ENCODE results near the gene GPR137.
"Not testable (repeated sequence)": the region's sequence is repeated elsewhere in the genome, so short reads cannot be mapped to it uniquely, and the experiment has no call there.

The GPR137 gene

DNA sequence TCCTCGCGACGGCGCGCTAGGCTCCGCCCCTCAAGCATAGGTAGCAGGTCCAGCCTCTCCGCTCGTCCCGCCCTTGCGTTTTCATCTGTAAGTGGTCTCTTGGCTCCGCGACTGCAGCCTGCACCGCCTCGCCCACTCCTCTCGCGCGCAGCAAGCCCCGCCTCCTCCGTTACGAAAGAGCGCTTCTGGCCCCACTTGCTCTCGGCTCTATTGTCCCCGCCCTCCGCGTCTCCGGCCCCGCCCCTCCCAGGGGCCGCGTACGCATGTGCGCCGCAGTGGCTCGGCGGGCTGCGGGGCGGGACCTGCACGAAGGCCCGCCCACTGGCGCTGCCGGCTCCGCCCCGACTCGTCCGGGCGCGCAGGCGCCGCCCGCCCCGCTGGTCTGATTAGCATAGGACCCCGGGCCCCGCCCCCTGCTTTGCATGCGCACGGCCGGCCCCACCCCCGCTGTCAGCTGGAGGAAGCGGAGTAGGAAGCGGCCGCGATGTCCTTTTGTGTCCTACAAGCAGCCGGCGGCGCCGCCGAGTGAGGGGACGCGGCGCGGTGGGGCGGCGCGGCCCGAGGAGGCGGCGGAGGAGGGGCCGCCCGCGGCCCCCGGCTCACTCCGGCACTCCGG lies 19.5 kb downstream of the GPR137 start, which contains the start of gene ESRRA:
Gene ESRRA (plus strand): TSS at position 450 of the 616 bp plus-strand sequence. CDS start 1,656 bp downstream, outside the sequence.
- DNase-seq: peak; percentile 91

GRCh38 chr11:64305691-64306562 lies 20.3 kb downstream of the GPR137 start:
- DNase-seq: no peak

DNA sequence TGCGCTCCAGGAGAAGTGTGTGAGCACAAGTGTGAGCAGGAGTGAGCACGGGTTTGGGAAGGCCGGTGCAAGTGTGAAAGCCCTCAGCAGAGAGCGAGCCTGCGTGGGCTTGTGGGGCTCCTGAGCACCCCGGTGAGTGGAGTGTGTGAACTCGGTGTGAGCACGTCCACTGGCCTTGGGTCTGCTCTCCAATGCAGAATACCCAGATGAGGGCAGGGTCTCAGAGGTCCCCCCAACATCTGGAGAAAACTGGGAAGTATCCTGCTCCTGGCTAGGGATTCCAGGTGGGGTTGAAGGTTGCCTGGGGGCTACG lies 20.9 kb downstream of the GPR137 start:
- no peak for DNase-seq

- no peak for DNase-seq
These were observed 21.4 kb downstream of the GPR137 start for GRCh38 chr11:64306876-64307622.

DNA sequence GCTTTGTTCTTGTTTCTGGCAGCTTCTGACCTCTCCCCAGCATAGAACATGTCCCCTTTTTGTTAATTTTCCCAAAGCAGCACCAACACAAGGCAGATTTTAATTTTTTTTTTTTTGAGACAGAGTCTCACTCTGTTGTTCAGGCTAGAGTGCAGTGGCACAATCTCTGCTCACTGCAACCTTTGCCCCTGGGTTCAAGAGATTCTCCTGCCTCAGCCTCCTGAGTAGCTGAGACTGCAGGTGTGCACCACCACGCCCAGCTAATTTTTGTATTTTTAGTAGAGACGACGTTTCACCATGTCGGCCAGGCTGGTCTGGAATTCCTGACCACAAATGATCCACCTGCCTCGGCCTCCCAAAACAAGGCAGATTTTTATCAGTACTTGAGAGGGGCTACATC lies 22.1 kb downstream of the GPR137 start:
- not testable (repeated sequence) for DNase-seq

- no peak for DNase-seq
These were observed 27.3 kb downstream of the GPR137 start for GRCh38 chr11:64312947-64313346.

DNA sequence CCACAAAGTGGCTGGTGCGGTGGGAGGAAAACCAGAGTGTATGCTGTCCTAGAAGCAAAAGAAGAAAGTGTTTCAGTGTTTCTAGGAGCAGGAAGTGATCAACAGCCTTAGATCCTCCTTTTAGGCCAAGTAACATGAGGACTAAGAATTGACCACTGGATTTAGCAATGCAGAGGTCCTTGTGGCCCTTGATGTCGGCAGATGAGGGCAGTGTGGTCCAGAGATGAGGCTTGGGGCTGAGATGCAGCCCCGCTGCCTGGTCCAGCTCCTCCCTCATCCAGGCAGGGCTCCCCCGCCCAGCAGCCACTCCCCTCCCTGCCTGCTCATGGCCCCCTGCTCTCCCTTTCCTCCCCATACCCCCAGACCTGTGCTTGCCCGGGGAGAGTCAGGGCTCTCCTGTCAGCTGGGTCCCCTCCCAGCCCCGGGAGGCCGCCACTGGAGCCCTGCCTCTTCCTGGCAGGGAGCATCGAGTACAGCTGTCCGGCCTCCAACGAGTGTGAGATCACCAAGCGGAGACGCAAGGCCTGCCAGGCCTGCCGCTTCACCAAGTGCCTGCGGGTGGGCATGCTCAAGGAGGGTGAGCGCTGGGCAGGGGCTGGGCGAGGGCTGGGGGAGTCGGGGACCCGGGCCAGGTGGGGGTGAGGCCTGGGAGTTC lies 28.0 kb downstream of the GPR137 start:
- no peak for DNase-seq

DNA sequence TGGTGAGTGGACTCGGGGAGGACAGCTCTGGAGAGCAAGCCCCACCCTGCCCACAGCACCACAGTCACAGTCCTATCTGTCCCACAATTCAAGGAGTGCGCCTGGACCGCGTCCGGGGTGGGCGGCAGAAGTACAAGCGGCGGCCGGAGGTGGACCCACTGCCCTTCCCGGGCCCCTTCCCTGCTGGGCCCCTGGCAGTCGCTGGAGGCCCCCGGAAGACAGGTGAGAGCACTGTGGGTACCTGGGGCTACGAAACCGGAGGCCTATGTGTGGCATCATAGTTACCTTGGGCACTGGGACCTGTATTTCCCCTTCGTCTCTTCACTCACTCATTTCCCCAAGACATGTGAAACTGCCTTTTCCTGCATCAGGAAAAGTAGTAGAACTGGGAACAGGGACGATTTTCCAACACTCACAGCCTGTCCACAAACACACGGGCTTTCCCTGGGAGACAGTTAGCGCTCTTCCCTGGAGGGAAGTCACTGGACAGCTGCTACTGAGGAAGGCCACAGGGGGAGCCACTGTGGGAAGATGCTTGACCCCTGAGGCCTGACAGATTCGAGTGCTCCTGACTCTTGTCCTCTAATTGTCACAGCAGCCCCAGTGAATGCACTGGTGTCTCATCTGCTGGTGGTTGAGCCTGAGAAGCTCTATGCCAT lies 28.6 kb downstream of the GPR137 start:
- no peak for DNase-seq

GRCh38 chr11:64314805-64315561 lies 29.3 kb downstream of the GPR137 start:
- no peak for DNase-seq

GRCh38 chr11:64315667-64316526 lies 30.2 kb downstream of the GPR137 start:
- not testable (repeated sequence) for DNase-seq

- no peak for DNase-seq
These were observed 31.1 kb downstream of the GPR137 start for GRCh38 chr11:64316672-64317324.

- DNase-seq: peak; percentile 91
These were observed 31.8 kb downstream of the GPR137 start, which contains the start of gene TRMT112 for GRCh38 chr11:64317325-64317960. Gene TRMT112, minus strand, starts transcription at chr11:64317559. Its CDS starts 33 bp downstream, at chr11:64317526.

GRCh38 chr11:64317961-64318765 lies 32.5 kb downstream of the GPR137 start, which contains the start of gene PRDX5:
Gene PRDX5, plus strand, starts transcription at chr11:64318121. Its CDS starts 95 bp downstream, at chr11:64318216.
- peak; percentile 94 for DNase-seq

DNA sequence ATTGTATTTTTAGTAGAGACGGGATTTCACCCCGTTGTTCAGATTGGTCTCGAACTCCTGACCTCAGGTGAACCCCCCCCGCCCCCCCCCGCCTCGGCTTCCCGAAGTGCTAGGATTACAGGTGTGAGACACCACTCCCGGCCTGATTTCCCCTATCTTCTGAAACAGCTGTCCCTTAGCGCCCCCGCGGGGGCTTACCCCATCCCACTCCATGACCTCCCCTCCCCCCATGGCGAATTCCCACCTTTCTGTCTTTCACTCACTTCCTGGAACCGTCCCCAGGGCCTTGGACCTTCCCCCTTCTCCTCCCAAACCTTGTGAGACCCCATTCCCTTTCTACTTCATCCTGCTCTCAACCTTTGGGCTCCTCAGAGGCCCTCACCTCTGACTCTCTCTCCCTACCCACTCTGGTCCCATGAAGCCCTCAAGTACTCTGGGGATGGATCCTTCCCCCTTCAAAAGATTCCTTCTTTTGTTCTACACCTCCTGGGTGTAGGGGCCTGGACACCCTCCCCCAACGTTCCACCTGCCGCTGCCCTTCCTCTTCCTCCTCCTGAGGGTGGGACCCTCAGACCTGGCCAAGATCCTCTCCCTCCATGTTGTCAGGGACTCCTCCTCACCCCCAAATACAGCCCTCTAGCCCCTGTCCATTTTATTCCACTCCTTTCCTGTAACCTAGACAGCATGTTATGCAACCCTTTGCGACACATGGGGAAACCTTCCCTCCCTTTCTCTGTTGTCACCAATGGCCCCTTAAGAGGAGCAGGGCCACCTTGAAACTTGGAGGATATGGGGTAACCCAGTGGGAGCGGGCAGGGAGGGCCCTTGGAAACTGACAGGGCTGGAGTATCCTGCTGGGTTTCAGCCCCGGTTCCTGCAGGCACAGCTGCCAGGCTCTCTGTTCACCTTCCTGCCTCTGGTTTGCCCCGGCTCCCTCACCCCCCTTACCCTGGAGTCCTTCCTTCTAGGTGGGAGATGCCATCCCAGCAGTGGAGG lies 33.4 kb downstream of the GPR137 start:
- DNase-seq: no peak

- no peak for DNase-seq
These were observed 34.9 kb downstream of the GPR137 start for GRCh38 chr11:64320556-64320955.

DNA sequence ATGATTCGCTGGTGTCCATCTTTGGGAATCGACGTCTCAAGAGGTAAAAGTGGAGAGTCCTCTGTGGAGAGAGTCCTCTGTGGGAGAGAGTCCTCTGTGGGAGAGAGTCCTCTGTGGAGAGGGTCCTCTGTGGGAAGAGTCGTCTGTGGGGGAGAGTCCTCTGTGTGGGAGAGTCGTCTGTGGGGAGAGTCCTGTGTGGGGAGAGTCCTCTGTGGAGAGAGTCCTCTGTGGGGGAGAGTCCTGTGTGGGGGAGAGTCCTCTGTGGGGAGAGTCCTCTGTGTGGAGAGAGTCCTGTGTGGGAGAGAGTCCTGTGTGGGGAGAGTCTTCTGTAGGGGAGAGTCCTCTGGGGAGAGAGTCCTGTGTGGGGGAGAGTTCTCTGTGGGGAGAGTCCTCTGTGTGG lies 35.4 kb downstream of the GPR137 start:
- DNase-seq: no peak

GRCh38 chr11:64321533-64321932 lies 35.9 kb downstream of the GPR137 start:
- no peak for DNase-seq

Measured in amniotic stem cell (primary cell).